ENCODE data around the gene LPXN. TPM values are rescaled to one million over a fixed set of nuclear protein-coding genes. Genes with fewer than 3 reads are reported as not detected.

The LPXN gene
- total and polyA plus RNA-seq, 2 experiments from 2014 or later: 2.3 to 3.2 TPM

GRCh38 chr11:58591659-58592058, 16.0 kb upstream of the LPXN start:
- Histone ChIP-seq H4K20me1 (ENCODE audit: insufficient read depth, poor library complexity, severe bottlenecking) (peaks cover 18% of the 10 kb centered on the region), H3K9me3 (ENCODE audit: low read depth) (no peaks in the 10 kb centered on the region), H3K4me2 (no peak overlapping the region), H3K4me1 (ENCODE audit: insufficient read depth) (no peaks in the 10 kb centered on the region), H2AFZ (no peak overlapping the region), H3K36me3 (replicated peaks; ENCODE audit: insufficient read depth, low read depth) (no peaks in the 10 kb centered on the region), H3K27ac (no peak overlapping the region), H3K79me2 (peaks cover 100% of the 10 kb centered on the region), H3K9me2 (replicated peaks; ENCODE audit: insufficient read depth) (no peaks in the 10 kb centered on the region), H3K4me3 (no peak overlapping the region), H3K27me3 (no peaks in the 10 kb centered on the region)
- DNase-seq (ENCODE audit: low spot score): no peak
- 100% methylated on average over 3 of the region's 3 CpGs for WGBS (ENCODE audit: low lambda C conversion rate, missing lambda C conversion rate)
- no peak for TF ChIP-seq EZH2phosphoT487 (IDR thresholded peaks at IDR 0.05; ENCODE audit: low read depth, severe bottlenecking, unreplicated experiment)
- no peak for TF ChIP-seq EZH2 (IDR thresholded peaks at IDR 0.05; ENCODE audit: borderline replicate concordance)
- no peak for TF ChIP-seq CTCF (IDR thresholded peaks at IDR 0.05; ENCODE audit: poor library complexity)

GRCh38 chr11:58586998-58587397, 11.3 kb upstream of the LPXN start:
- Histone ChIP-seq H3K27me3 (no peaks in the 10 kb centered on the region), H2AFZ (no peak overlapping the region), H3K27ac (no peak overlapping the region), H3K4me1 (ENCODE audit: insufficient read depth) (peaks cover 8% of the 10 kb centered on the region), H3K9me3 (ENCODE audit: low read depth) (no peaks in the 10 kb centered on the region), H3K36me3 (replicated peaks; ENCODE audit: insufficient read depth, low read depth) (no peaks in the 10 kb centered on the region), H3K4me3 (no peak overlapping the region), H3K9me2 (replicated peaks; ENCODE audit: insufficient read depth) (no peaks in the 10 kb centered on the region), H3K4me2 (no peak overlapping the region), H3K79me2 (peaks cover 100% of the 10 kb centered on the region), H4K20me1 (ENCODE audit: insufficient read depth, poor library complexity, severe bottlenecking) (peaks cover 23% of the 10 kb centered on the region)
- no peak for DNase-seq (ENCODE audit: low spot score)
- TF ChIP-seq EZH2 (IDR thresholded peaks at IDR 0.05; ENCODE audit: borderline replicate concordance): no peak
- TF ChIP-seq CTCF (IDR thresholded peaks at IDR 0.05; ENCODE audit: poor library complexity): no peak
- no peak for TF ChIP-seq EZH2phosphoT487 (IDR thresholded peaks at IDR 0.05; ENCODE audit: low read depth, severe bottlenecking, unreplicated experiment)
- 99% methylated on average over 2 of the region's 2 CpGs for WGBS (ENCODE audit: low lambda C conversion rate, missing lambda C conversion rate)

GRCh38 chr11:58582437-58582836, 6.8 kb upstream of the LPXN start:
- Histone ChIP-seq H3K4me2 (peak overlapping the region; percentile 79), H4K20me1 (ENCODE audit: insufficient read depth, poor library complexity, severe bottlenecking) (peaks cover 26% of the 10 kb centered on the region), H3K79me2 (peaks cover 78% of the 10 kb centered on the region)

More at GRCh38 chr11:58582437-58582836, 6.8 kb upstream of the LPXN start:
- H3K27ac ChIP-seq: no peak overlapping the region
- DNase-seq (ENCODE audit: low spot score): no peak
- 100% methylated on average over 1 of the region's 1 CpG for WGBS (ENCODE audit: low lambda C conversion rate, missing lambda C conversion rate)
- no peaks in the 10 kb centered on the region for H3K9me2 ChIP-seq (replicated peaks; ENCODE audit: insufficient read depth)
- H3K4me3 ChIP-seq: no peak overlapping the region
- H3K27me3 ChIP-seq: no peaks in the 10 kb centered on the region
- TF ChIP-seq EZH2phosphoT487 (IDR thresholded peaks at IDR 0.05; ENCODE audit: low read depth, severe bottlenecking, unreplicated experiment): no peak
- no peak for TF ChIP-seq CTCF (IDR thresholded peaks at IDR 0.05; ENCODE audit: poor library complexity)
- no peak for TF ChIP-seq EZH2 (IDR thresholded peaks at IDR 0.05; ENCODE audit: borderline replicate concordance)
- no peaks in the 10 kb centered on the region for H3K9me3 ChIP-seq (ENCODE audit: low read depth)
- H2AFZ ChIP-seq: no peak overlapping the region
- peaks cover 17% of the 10 kb centered on the region for H3K4me1 ChIP-seq (ENCODE audit: insufficient read depth)
- no peaks in the 10 kb centered on the region for H3K36me3 ChIP-seq (replicated peaks; ENCODE audit: insufficient read depth, low read depth)

Data from hepatocyte (in vitro differentiated cells).